Psoas muscle (tissue), 8 donors: ENCODE results near the gene CD55. TPM values are rescaled to one million over a fixed set of nuclear protein-coding genes. Genes with fewer than 3 reads are reported as not detected.

Experiments
- ATAC-seq, 4 donors: fragments of 200-7000 bp; cut with Tn5 transposase; one replicate each; pipeline ENCODE4 v1.9.1; 2020; ENCODE audit warnings: moderate library complexity in 3 of 4, mild to moderate bottlenecking in 2 of 4
- DNase-seq, 2 donors: peaks; one replicate each; pipeline ENCODE4 v3.0.0-alpha.2; 2020
- H3K27ac ChIP-seq: fragments of 200-600 bp; one replicate; pipeline ENCODE4 v1.8.0; 2022
- H3K27me3 ChIP-seq, 3 donors: fragments of 200-600 bp in 1 of 3; one replicate each; pipeline versions ENCODE4 v1.6.1 to v1.8.0; 2013 to 2022; ENCODE audit warnings: low read length in 2 of 3, mild to moderate bottlenecking in 2 of 3, moderate library complexity in 1 of 3; ENCODE audit not compliant: insufficient read depth in 3 of 3
- H3K36me3 ChIP-seq, 2 donors: fragments of 200-600 bp in 1 of 2; one replicate each; pipeline versions ENCODE4 v1.6.1 to v1.8.0; 2013 to 2022; ENCODE audit warnings: low read depth in 1 of 2, mild to moderate bottlenecking in 1 of 2, moderate library complexity in 1 of 2; ENCODE audit not compliant: insufficient read depth in 1 of 2
- H3K4me1 ChIP-seq: fragments of 200-600 bp; one replicate; pipeline ENCODE4 v1.8.0; 2022
- H3K4me3 ChIP-seq: fragments of 200-600 bp; one replicate; pipeline ENCODE4 v1.8.0; 2022; ENCODE audit warnings: mild to moderate bottlenecking
- H3K9me3 ChIP-seq: fragments of 200-600 bp; one replicate; pipeline ENCODE4 v1.8.0; 2022
- WGBS, 3 donors: extraction: QIAGEN DNeasy Blood & Tissue Kit; methylation state at CpG; one replicate each; pipeline versions ENCODE4 v1.1.6 to v1.1.7; 2013; 5-methylcytosine and 5-hydroxymethylcytosine counted together
- intact Hi-C, 2 donors: fragments of 100-400 bp; cut with DNase I; formaldehyde crosslinking; loops; one replicate each; pipeline versions ENCODE4 v1.11.0 to v1.14.2; 2022
- polyA plus RNA-seq, 3 donors: library from polyadenylated mRNA; stranded (reverse); fragments of 200-250 nt; gene quantifications; one replicate each; pipeline ENCODE4 v1.2.3, GENCODE V29; 2013
- total RNA-seq, 4 donors: library from RNA; stranded (reverse); fragmentation: NEBNext Ultra II Directional in 2 of 4; extraction: Animal tissue kit (Norgen Biotek cat#: 25700) in 2 of 4; gene quantifications; one replicate each; pipeline versions ENCODE4 v1.2.1 to v1.2.4, GENCODE V29; 2021 to 2023
- TF ChIP-seq, protein P1 (sequence below): fragments of 200-600 bp; IDR thresholded peaks from one replicate; pipeline ENCODE4 v1.8.0; 2022; ENCODE audit warnings: antibody characterized with exemption
- donor health status: healthy with polysubstance abuse.
- donor health status: DM: no; HTN: no; CAD: no; lungs with moderate emphysema.
- donor health status: Bipolar disorder and iron deficiency.
- donor health status: healthy.
- donor health status: DM: yes; HTN: yes; CAD: no.
- donor health status: DM: no; HTN: no; CAD: no.
- donor health status: DM: no; HTN: no; CAD: no.
- donor health status: DM: yes; HTN: yes; CAD: no.

CD55 gene
- total and polyA plus RNA-seq, 7 donors: 44.2 to 318 (median 102) TPM

DNA sequence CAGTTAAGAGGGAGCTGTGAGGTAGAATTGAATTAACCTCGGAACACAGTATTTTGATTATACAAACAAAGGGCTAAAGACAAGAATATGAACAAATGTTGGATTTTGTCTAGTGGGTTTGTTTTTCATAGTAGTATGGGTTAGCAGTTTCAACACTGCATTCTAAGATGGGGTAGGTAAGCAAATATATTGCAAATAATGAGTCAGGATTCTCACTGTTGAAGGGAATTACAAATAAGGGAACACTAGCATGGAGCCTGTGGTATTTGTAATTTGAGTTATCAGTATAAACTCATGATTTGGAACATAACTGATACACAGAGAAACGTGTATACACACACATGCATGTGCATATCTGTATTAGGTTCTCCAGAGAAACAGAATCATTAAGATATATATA, 44.5 kb downstream of the CD55 start:
- intact Hi-C loops: no loop called here
- H3K4me1 ChIP-seq: peaks cover 11% of the 10 kb centered on the region
- no peaks in the 10 kb centered on the region for H3K9me3 ChIP-seq
- H3K27ac ChIP-seq: no peak overlapping the region
- H3K27me3 ChIP-seq: no peaks in the 10 kb centered on the region
- DNase-seq (no peak), ATAC-seq (no peak)
- WGBS, 3 donors: 87 to 89% (median 89%) methylated on average over 2 of the region's 2 CpGs
- TF ChIP-seq, protein P1, sequence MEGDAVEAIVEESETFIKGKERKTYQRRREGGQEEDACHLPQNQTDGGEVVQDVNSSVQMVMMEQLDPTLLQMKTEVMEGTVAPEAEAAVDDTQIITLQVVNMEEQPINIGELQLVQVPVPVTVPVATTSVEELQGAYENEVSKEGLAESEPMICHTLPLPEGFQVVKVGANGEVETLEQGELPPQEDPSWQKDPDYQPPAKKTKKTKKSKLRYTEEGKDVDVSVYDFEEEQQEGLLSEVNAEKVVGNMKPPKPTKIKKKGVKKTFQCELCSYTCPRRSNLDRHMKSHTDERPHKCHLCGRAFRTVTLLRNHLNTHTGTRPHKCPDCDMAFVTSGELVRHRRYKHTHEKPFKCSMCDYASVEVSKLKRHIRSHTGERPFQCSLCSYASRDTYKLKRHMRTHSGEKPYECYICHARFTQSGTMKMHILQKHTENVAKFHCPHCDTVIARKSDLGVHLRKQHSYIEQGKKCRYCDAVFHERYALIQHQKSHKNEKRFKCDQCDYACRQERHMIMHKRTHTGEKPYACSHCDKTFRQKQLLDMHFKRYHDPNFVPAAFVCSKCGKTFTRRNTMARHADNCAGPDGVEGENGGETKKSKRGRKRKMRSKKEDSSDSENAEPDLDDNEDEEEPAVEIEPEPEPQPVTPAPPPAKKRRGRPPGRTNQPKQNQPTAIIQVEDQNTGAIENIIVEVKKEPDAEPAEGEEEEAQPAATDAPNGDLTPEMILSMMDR: no peak
- peaks cover 6 to 41% of the 10 kb centered on the region in 2 donors for H3K36me3 ChIP-seq
- H3K4me3 ChIP-seq: no peak overlapping the region

DNA sequence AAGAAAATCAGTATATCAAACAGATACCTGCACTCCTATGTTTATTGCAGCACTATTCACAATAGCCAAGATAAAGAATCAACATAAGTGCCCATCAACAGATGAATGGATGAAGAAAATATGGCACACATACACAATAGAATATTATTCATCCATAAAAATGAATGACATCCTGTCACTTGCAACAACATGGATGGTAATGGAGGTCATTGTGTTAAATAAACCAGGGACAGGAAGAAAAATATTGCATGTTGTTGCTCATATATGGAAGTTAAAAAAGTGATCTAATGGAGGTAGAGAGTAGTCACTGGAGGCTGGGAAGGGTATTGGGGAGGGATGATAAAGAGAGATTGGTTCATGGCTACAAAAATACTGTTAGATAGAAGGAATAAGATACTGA, 67.2 kb downstream of the CD55 start:
- intact Hi-C loops: no loop called here

DNA sequence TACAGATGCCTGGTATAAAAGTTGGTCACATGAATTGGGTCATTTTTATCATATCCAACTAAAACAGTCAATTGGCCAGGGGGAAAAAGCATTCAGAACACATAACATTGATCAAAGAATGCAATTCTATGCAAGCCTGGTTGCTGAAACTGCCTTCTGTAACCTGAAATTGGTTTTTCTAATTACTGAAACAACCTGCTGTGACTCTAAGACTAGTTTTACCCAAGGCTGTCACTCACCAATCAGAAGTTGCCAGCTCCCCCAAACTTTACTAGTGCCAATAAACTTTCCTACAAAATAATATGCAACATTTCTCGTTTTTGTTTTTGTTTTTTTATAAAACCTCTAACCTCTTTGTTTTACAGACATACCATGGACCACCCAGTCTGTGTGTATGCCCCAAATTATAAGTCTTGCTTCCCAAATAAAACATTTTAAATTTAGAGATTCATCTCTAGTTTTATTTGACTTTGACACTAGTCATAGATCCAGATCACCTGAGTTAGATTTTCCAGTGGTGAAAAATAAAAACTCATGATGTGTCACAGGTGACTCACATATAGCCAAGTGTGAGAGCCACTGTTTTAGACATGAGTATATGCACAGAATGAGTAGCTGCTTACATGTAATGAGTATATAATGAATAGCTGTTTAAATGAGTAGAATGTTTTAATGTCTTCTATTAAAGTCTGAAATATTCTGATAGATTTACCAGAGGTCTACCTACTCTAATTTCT, 68.4 kb downstream of the CD55 start:
- no peak overlapping the region for H3K4me3 ChIP-seq
- no peaks in the 10 kb centered on the region for H3K9me3 ChIP-seq
- DNase-seq: no peak
- intact Hi-C loops: no loop called here
- no peaks in the 10 kb centered on the region for H3K36me3 ChIP-seq
- 54 to 59% (median 59%) methylated on average over 1 of the region's 1 CpG for WGBS, 3 donors
- ATAC-seq: no peak
- H3K27me3 ChIP-seq: no peaks in the 10 kb centered on the region
- H3K4me1 ChIP-seq: no peaks in the 10 kb centered on the region
- H3K27ac ChIP-seq: no peak overlapping the region
- TF ChIP-seq, protein P1: no peak

More for the DNA sequence above, 67.2 kb downstream of the CD55 start:
- no peaks in the 10 kb centered on the region for H3K36me3 ChIP-seq
- ATAC-seq: no peak
- no peak for DNase-seq
- no peak overlapping the region for H3K4me3 ChIP-seq
- H3K9me3 ChIP-seq: no peaks in the 10 kb centered on the region
- H3K4me1 ChIP-seq: no peaks in the 10 kb centered on the region
- no peak overlapping the region for H3K27ac ChIP-seq
- no peaks in the 10 kb centered on the region for H3K27me3 ChIP-seq
- TF ChIP-seq, protein P1: no peak

DNA sequence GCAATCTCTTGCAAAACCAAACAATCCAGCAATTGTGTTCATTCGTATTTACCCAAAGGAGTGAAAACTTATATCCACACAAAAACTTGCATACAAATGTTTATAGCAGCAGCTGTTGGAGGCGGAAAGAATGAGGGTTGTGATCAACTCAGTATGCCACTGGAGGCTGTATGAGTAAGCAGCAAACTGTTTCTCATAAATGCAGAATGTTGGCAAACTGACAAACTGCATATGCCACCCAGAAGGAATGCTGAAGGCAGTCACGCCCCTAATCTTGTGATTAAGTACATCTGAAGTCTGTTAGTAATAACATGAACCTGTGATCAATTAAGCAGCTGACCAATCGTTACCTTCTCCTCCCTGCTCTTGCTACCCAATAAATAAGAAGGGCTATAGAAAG, 72.1 kb downstream of the CD55 start:
- WGBS, 3 donors: 25 to 36% (median 30%) methylated on average over 4 of the region's 4 CpGs
- Histone ChIP-seq H3K4me1 (no peaks in the 10 kb centered on the region), H3K4me3 (no peak overlapping the region), H3K27ac (no peak overlapping the region), H3K9me3 (no peaks in the 10 kb centered on the region), H3K36me3 (no peaks in the 10 kb centered on the region), H3K27me3 (no peaks in the 10 kb centered on the region)
- ATAC-seq: no peak
- TF ChIP-seq, protein P1: no peak
- intact Hi-C loops: no loop called here
- DNase-seq: no peak

DNA sequence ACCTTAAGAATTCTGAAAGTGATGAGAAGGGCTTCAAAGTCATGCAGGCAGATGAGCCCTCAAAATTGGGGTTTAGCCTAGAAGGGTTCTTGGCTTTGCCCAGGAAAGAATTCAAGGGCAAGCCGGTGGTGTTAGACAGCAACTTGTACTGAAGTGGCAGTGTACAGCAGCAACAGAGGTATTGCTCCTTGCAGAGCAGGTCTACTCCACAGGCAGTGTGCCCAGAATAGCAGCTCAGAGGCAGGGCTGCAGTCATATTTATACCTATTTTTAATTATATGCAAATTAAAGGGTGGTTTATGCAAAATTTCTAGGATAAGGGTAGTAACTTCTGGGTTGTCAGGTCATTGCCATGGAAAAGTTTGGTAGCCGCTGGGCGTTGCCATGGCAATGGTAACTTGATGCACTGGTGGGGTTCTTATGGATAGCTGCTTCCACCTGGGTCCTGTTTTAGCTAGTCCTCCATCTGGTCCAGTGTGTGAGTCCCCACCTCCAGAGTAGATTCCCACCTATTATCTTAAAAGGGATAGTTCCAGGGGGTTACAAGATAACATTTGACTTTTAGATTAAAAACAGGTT, 74.8 kb downstream of the CD55 start:
- Histone ChIP-seq H3K36me3 (no peaks in the 10 kb centered on the region), H3K27me3 (no peaks in the 10 kb centered on the region), H3K4me1 (no peaks in the 10 kb centered on the region), H3K4me3 (no peak overlapping the region), H3K9me3 (no peaks in the 10 kb centered on the region), H3K27ac (no peak overlapping the region)
- intact Hi-C loops: no loop called here
- no peak for ATAC-seq
- DNase-seq: no peak
- TF ChIP-seq, protein P1: no peak
- 68 to 79% (median 71%) methylated on average over 3 of the region's 3 CpGs for WGBS, 3 donors
